Breast epithelium (tissue), 4 donors: ENCODE data around the gene PCSK5. TPM values are rescaled to one million over a fixed set of nuclear protein-coding genes. Genes with fewer than 3 reads are reported as not detected.

ENCODE experiments used
- DNase-seq, 2 donors: peaks; one replicate each; pipeline ENCODE4 v3.0.0-alpha.2; 2019; ENCODE audit warnings: low spot score in 2 of 2
- H3K27ac ChIP-seq, 2 donors: fragments of 200-600 bp; sonication (generic) in 1 of 2; one replicate each; pipeline ENCODE4 v1.5.1; 2016 to 2019; ENCODE audit warnings: mild to moderate bottlenecking in 1 of 2
- H3K27me3 ChIP-seq, 2 donors: fragments of 200-600 bp; sonication (generic) in 1 of 2; one replicate each; pipeline versions ENCODE4 v1.5.1 to v1.6.0; 2017 to 2019; ENCODE audit warnings: control low read depth in 1 of 2, mild to moderate bottlenecking in 1 of 2
- H3K36me3 ChIP-seq: fragments of 200-600 bp; one replicate; pipeline ENCODE4 v1.5.1; 2019
- H3K4me1 ChIP-seq, 2 donors: fragments of 200-600 bp; sonication (generic); one replicate each; pipeline ENCODE4 v1.5.1; 2016 to 2019; ENCODE audit warnings: control low read depth in 1 of 2
- H3K4me3 ChIP-seq, 3 donors: fragments of 200-600 bp; sonication (generic); 1 replicate in 2 of 3; 2 replicates in 1 of 3; pipeline ENCODE4 v1.5.1; 2016 to 2019; ENCODE audit warnings: mild to moderate bottlenecking in 3 of 3, moderate library complexity in 2 of 3
- H3K9me3 ChIP-seq, 2 donors: fragments of 200-600 bp; sonication (generic) in 1 of 2; one replicate each; pipeline ENCODE4 v1.5.1; 2016 to 2019; ENCODE audit warnings: control low read depth in 1 of 2
- POLR2A ChIP-seq: fragments of 450-650 bp; IDR thresholded peaks from one replicate; pipeline ENCODE4 v1.6.1; 2016; ENCODE audit warnings: antibody characterized with exemption, mild to moderate bottlenecking, moderate library complexity
- POLR2AphosphoS5 ChIP-seq, 3 donors: sonication (generic); formaldehyde crosslinking; IDR thresholded peaks; one replicate each; pipeline ENCODE4 v1.6.1; 2017; ENCODE audit warnings: antibody characterized with exemption in 3 of 3
- intact Hi-C: fragments of 100-400 bp; cut with DNase I; formaldehyde crosslinking; loops from one replicate; pipeline ENCODE4 v1.15.1; 2023; ENCODE audit warnings: low total_unique reads
- total RNA-seq, 3 donors: library from RNA; depleted of rRNA; stranded (reverse); fragments of >200 nt; gene quantifications; one replicate each; pipeline ENCODE4 v1.1.0, GENCODE V29; 2016
- TF ChIP-seq, protein P1 (sequence below), 3 donors: fragments of 450-650 bp; IDR thresholded peaks; one replicate each; pipeline ENCODE4 v1.5.1; 2016 to 2017; ENCODE audit warnings: antibody characterized with exemption in 3 of 3, mild to moderate bottlenecking in 3 of 3, moderate library complexity in 3 of 3

PCSK5 gene
- total RNA-seq, 3 donors from 2014 or later, result 12.7 to 21.0 (median 19.0) TPM

GRCh38 chr9:76351006-76351405 lies 460.5 kb downstream of the PCSK5 start:
- TF ChIP-seq POLR2AphosphoS5 (IDR thresholded peaks at IDR 0.05) (no peak), POLR2A (no peak)
- TF ChIP-seq, protein P1, sequence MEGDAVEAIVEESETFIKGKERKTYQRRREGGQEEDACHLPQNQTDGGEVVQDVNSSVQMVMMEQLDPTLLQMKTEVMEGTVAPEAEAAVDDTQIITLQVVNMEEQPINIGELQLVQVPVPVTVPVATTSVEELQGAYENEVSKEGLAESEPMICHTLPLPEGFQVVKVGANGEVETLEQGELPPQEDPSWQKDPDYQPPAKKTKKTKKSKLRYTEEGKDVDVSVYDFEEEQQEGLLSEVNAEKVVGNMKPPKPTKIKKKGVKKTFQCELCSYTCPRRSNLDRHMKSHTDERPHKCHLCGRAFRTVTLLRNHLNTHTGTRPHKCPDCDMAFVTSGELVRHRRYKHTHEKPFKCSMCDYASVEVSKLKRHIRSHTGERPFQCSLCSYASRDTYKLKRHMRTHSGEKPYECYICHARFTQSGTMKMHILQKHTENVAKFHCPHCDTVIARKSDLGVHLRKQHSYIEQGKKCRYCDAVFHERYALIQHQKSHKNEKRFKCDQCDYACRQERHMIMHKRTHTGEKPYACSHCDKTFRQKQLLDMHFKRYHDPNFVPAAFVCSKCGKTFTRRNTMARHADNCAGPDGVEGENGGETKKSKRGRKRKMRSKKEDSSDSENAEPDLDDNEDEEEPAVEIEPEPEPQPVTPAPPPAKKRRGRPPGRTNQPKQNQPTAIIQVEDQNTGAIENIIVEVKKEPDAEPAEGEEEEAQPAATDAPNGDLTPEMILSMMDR (IDR thresholded peaks at IDR 0.05), result no peak
- Histone ChIP-seq H3K27ac (no peak overlapping the region), H3K4me1 (no peaks in the 10 kb centered on the region), H3K9me3 (no peaks in the 10 kb centered on the region), H3K36me3 (no peaks in the 10 kb centered on the region), H3K4me3 (no peak overlapping the region), H3K27me3 (no peaks in the 10 kb centered on the region)
- intact Hi-C loops, result no loop called here
- DNase-seq, result no peak

GRCh38 chr9:76352026-76352620 lies 461.6 kb downstream of the PCSK5 start:
- H3K27me3 ChIP-seq, result no peaks in the 10 kb centered on the region
- TF ChIP-seq POLR2AphosphoS5 (IDR thresholded peaks at IDR 0.05) (no peak), POLR2A (no peak)
- TF ChIP-seq, protein P1 (IDR thresholded peaks at IDR 0.05), result no peak
- H3K4me3 ChIP-seq, result no peak overlapping the region
- no peaks in the 10 kb centered on the region for H3K36me3 ChIP-seq
- DNase-seq, result no peak
- H3K9me3 ChIP-seq, result no peaks in the 10 kb centered on the region
- intact Hi-C loops, result no loop called here
- H3K27ac ChIP-seq, result no peak overlapping the region
- H3K4me1 ChIP-seq, result no peaks in the 10 kb centered on the region

DNA sequence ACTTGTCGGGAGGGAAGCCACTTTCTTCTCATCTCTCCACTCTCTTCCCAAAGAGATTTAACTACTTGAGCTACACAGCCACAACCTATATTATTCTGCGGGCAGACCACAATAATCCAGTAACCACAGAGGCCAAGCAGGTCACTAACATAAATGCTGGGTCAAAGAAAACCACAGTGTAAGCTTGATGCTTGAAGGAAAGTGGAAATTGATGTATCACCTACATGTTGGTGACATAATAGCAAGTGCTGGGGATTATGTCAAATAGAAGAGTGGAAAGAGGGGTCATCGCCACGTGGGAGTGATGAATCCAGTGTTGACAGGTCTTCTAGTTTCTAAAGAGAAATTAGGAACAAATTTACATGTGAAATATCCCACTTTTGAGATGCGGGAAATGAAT lies 462.8 kb downstream of the PCSK5 start:
- no peak overlapping the region for H3K27ac ChIP-seq
- TF ChIP-seq, protein P1 (IDR thresholded peaks at IDR 0.05), result no peak
- TF ChIP-seq POLR2AphosphoS5 (IDR thresholded peaks at IDR 0.05) (no peak), POLR2A (no peak)
- no peaks in the 10 kb centered on the region for H3K9me3 ChIP-seq
- H3K27me3 ChIP-seq, result no peaks in the 10 kb centered on the region
- intact Hi-C loops, result no loop called here
- H3K36me3 ChIP-seq, result no peaks in the 10 kb centered on the region
- no peak for DNase-seq
- H3K4me3 ChIP-seq, result no peak overlapping the region
- no peaks in the 10 kb centered on the region for H3K4me1 ChIP-seq

GRCh38 chr9:76354221-76354620 lies 463.7 kb downstream of the PCSK5 start:
- Histone ChIP-seq H3K27me3 (no peaks in the 10 kb centered on the region), H3K27ac (no peak overlapping the region)

GRCh38 chr9:76355886-76356285 lies 465.4 kb downstream of the PCSK5 start:
- Histone ChIP-seq H3K36me3 (no peaks in the 10 kb centered on the region), H3K27me3 (no peaks in the 10 kb centered on the region), H3K4me1 (no peaks in the 10 kb centered on the region), H3K4me3 (no peak overlapping the region), H3K27ac (no peak overlapping the region), H3K9me3 (no peaks in the 10 kb centered on the region)
- TF ChIP-seq, protein P1 (IDR thresholded peaks at IDR 0.05), result no peak
- TF ChIP-seq POLR2AphosphoS5 (IDR thresholded peaks at IDR 0.05) (no peak), POLR2A (no peak)
- DNase-seq, result no peak
- intact Hi-C loops, result no loop called here

More at GRCh38 chr9:76354221-76354620, 463.7 kb downstream of the PCSK5 start:
- H3K36me3 ChIP-seq, result no peaks in the 10 kb centered on the region
- H3K4me1 ChIP-seq, result no peaks in the 10 kb centered on the region
- TF ChIP-seq POLR2A (no peak), POLR2AphosphoS5 (IDR thresholded peaks at IDR 0.05) (no peak)
- TF ChIP-seq, protein P1 (IDR thresholded peaks at IDR 0.05), result no peak
- H3K4me3 ChIP-seq, result no peak overlapping the region
- DNase-seq, result no peak
- intact Hi-C loops, result no loop called here
- H3K9me3 ChIP-seq, result no peaks in the 10 kb centered on the region
